NK-92 (cell line): ENCODE results near the gene PPAT.

Experiments used
- DNase-seq: peaks from one replicate; lab custom pipeline; 2025; ENCODE audit not compliant: unreplicated experiment; lab: John Stamatoyannopoulos, UW

PPAT gene

GRCh38 chr4:56434599-56435139, 746 bp downstream of the PPAT start:
- no peak for DNase-seq

DNA sequence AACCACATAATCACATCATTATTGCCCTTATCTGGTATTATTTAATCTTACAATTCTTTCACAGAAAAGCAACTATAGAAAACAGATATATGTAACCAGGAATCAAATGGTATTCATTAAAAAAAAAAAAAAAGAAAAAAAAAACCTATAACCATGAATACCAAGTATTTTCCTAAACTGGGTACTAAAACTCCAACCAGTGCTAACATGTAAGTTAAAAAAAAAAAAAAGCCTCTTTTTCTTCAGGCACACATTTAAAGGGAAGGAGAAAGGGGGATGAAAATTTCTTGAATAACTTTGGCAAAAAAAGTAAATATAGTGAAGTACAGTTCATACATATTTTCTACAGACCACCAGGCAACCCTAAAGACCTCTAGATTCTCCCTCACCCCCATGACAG, 2.1 kb downstream of the PPAT start:
- DNase-seq, result no peak

GRCh38 chr4:56430203-56430602, 5.2 kb downstream of the PPAT start:
- no peak for DNase-seq

GRCh38 chr4:56427179-56427578, 8.2 kb downstream of the PPAT start:
- DNase-seq, result no peak

DNA sequence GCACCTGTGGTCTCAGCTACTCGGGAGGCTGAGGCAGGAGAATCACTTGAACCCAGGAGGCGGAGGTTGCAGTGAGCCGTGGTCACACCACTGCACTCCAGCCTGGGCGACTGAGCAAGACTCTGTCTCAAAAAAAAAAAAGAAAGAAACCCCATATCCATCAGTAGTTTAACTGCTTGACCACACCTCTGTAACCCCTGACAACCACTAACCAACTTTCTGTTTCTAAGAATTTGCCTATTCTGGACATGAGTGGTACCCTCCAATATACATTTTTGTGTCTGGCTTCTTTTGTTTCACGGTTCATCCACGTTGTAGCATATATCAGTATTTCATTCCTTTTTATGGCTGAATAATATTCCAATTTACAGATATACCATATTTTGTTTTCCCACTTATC, 9.1 kb downstream of the PPAT start:
- no peak for DNase-seq

GRCh38 chr4:56425518-56425917, 9.9 kb downstream of the PPAT start:
- no peak for DNase-seq

GRCh38 chr4:56424697-56425514, 10.5 kb downstream of the PPAT start:
- DNase-seq, result no peak

- DNase-seq, result no peak
Observed at GRCh38 chr4:56424176-56424575, 11.2 kb downstream of the PPAT start.

GRCh38 chr4:56417396-56417795, 18.0 kb downstream of the PPAT start:
- DNase-seq, result no peak

DNA sequence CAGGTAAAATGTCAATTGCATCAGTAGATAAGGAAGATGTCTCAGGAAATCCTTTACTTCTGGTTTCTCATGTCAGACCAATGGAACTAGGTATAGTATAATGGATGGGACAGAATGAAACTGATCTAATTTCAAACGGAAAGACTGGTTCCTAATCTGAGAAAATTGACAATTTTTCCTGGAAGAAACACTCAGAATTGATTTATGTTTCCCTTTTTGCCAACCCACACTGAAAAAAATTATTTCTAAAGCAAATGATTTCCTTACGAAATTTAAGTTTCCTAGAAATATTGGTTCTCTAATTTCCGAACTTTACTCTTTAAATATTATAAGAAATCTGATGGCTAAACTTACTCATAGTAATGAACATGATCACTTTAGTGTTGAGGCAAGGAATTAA, 19.1 kb downstream of the PPAT start:
- DNase-seq, result no peak

GRCh38 chr4:56414135-56414670, 21.2 kb downstream of the PPAT start:
- no peak for DNase-seq

GRCh38 chr4:56410247-56411062, 25.0 kb downstream of the PPAT start:
- DNase-seq, result no peak

- DNase-seq, result no peak
Observed at GRCh38 chr4:56409511-56410090, 25.8 kb downstream of the PPAT start.

GRCh38 chr4:56408978-56409377, 26.4 kb downstream of the PPAT start:
- DNase-seq, result no peak

GRCh38 chr4:56406151-56406550, 29.3 kb downstream of the PPAT start:
- DNase-seq, result no peak

DNA sequence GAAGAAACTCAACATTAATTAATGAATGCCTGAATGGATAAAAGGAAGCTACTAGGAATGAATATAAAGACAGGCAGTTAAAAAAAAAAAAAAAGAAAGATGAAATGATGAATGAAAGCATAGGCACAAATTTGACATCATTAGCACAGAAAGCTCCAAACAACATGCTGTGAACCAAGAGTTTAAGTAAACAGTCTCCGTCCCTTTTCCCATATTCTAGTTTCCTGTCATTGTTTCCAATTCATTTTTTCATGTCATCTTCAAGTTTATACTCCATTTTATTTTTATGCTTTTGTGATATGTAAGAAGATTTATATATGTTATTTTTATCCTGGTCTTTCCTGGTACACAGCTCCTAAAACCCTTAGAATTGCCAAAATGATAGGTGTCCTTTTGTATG, 30.4 kb downstream of the PPAT start:
- DNase-seq, result no peak

- no peak for DNase-seq
Observed at GRCh38 chr4:56400560-56400959, 34.9 kb downstream of the PPAT start.

DNA sequence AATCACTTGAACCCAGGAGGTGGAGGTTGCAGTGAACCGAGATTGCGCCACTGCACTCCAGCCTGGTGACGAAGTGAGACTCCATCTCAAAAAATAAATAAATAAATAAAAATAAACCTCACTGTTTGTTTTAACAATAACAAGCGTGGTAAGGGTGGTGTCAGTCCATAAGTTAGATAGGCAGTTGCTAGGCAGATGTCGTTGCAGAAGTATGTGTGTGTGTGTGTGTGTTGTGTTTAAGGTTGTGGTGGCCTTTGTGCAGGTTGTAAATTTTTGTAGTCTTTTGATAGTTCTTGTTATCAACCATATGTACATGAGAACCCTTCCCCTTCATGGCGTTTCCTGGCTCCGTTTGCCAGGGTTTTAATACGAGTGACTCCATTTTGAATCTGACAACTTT, 44.1 kb downstream of the PPAT start:
- DNase-seq, result no peak

DNA sequence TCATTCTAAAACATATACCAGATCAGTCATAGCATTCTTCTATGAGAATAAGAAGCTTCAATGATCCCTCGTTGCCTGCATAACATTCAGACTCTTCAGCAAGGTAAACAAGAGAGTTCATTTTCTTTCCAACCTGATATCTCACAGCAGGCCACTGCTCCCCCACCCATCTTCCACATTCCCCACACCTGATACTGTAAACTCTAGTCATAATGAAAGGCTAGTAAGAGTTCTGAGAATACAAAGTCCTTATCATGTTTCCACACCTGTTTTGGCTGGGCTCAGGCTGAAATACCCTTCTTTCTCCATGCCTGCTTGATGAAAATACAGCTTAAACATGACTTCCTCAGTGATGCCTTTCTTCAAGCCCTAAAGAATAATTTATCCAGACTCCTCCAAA, 45.9 kb downstream of the PPAT start:
- DNase-seq, result no peak

GRCh38 chr4:56388306-56388705, 47.1 kb downstream of the PPAT start:
- DNase-seq, result no peak
